ENCODE measurements around the gene TEX51. TPM values are rescaled to one million over a fixed set of nuclear protein-coding genes. Genes with fewer than 3 reads are reported as not detected.

TEX51 gene
- total RNA-seq, 1 experiment from 2014 or later, result not detected

DNA sequence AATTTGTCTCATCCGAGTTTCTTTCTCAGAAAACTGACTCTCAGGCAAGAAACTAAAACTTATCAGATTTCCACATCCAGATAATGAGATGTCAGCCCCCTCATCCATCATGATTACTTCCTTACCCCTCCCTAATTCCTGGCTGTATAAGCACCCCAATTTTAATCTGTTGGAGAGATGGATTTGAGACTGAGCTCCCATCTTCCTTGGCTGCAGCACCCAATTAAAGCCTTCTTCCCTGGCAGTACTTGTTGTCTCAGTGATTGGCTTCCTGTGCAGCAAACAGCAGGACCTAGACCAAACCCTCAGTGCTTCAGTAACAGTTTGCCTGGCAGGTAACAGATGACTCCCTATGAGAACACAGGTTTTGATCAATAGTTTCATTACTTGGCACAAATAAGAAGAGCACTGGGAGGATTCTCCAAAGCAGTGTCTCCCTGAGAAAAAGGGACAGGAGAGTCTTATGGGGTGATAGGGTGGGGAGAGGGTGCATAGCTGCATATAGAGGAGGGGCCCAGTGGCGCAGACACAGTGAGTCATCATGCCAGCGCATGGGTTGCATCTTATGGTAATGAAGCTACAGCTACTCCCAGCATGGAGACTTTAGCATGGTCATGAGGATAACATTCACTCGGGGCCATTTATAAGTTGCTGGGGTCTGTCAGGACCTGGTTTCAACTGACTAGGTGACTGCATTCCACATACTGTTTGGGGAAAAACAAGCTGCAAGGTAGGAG, 45.1 kb downstream of the TEX51 start:
- ChIA-PET POLR2A (no interaction called here), RAD21 (ENCODE audit: low non-redundant PET in 1 of 2, low total read pairs in 2 of 2, uncharacterized antibody in 2 of 2, unreplicated experiment in 2 of 2) (no interaction called here), CTCF (no interaction called here)
- no peak overlapping the region for H3K9ac ChIP-seq (ENCODE audit: low read length)
- no peaks in the 10 kb centered on the region for H3K4me1 ChIP-seq (ENCODE audit: control insufficient read depth in 1 of 2, insufficient read depth in 2 of 2, low read length in 2 of 2)
- TF ChIP-seq JUND (IDR thresholded peaks at IDR 0.05), result no peak
- TF ChIP-seq, protein P1, sequence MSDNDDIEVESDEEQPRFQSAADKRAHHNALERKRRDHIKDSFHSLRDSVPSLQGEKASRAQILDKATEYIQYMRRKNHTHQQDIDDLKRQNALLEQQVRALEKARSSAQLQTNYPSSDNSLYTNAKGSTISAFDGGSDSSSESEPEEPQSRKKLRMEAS (IDR thresholded peaks at IDR 0.05), result no peak
- no peak for TF ChIP-seq RAD21 (IDR thresholded peaks at IDR 0.05; ENCODE audit: low read depth)
- no peak for TF ChIP-seq YY1 (IDR thresholded peaks at IDR 0.05; ENCODE audit: extremely low read depth, insufficient replicate concordance, low read depth, low read length)
- H3K36me3 ChIP-seq (ENCODE audit: control insufficient read depth in 1 of 2, insufficient read depth in 2 of 2, low read length in 2 of 2), result no peaks in the 10 kb centered on the region
- ATAC-seq, result no peak
- peaks cover 20% of the 10 kb centered on the region for H3K27me3 ChIP-seq (ENCODE audit: insufficient read depth, low read length)
- BruUV-seq (replicated peaks), result no TSS peak
- H3K4me3 ChIP-seq (replicated peaks in 1 of 2; ENCODE audit: low read depth in 1 of 2, low read length in 2 of 2), result no peak overlapping the region
- no peaks in the 10 kb centered on the region for H3K79me2 ChIP-seq (ENCODE audit: insufficient read depth, low read length)
- no peak overlapping the region for H3K27ac ChIP-seq (ENCODE audit: low read depth, low read length)
- H2AFZ ChIP-seq (ENCODE audit: low read depth, low read length, poor library complexity, severe bottlenecking), result no peak overlapping the region
- no peaks in the 10 kb centered on the region for H4K20me1 ChIP-seq (ENCODE audit: insufficient read depth)
- no peak for DNase-seq (ENCODE audit: low read depth, low spot score)
- H3K4me2 ChIP-seq (ENCODE audit: low read length), result no peak overlapping the region
- H3K9me3 ChIP-seq (ENCODE audit: control insufficient read depth in 1 of 2, insufficient read depth in 1 of 2, low read depth in 1 of 2, low read length in 2 of 2), result peaks cover 6 to 9% of the 10 kb centered on the region in 2 experiments; a peak in 2 of 4 replicates
- H3K9me2 ChIP-seq (ENCODE audit: insufficient read depth), result no peaks in the 10 kb centered on the region
- intact Hi-C loops (cut with micrococcal nuclease), result no loop called here

DNA sequence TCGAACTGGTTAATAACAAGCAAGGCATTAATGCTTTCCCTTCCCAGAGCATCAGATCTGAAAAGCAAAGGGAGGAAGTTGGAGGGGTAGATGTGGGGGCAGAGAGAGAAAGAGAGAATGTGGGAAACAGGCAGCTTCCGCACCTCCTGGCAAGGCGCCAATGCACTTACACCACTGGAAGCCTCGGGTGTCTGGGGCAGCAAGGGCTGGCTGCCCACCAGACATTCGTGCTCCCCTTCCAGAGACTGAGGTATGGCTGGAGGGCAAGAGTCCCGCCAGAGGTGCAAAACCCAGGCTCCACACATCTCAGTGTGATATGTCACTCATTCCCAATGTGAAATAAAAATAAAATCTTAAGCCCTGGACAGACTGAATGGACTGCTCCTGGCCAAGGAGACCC, 46.4 kb downstream of the TEX51 start:
- no TSS peak for BruUV-seq (replicated peaks)
- TF ChIP-seq RAD21 (IDR thresholded peaks at IDR 0.05; ENCODE audit: low read depth) (no peak), JUND (IDR thresholded peaks at IDR 0.05) (no peak), SRF (IDR thresholded peaks at IDR 0.05; ENCODE audit: low read depth) (no peak), POLR2A (IDR thresholded peaks at IDR 0.05; ENCODE audit: borderline replicate concordance, extremely low read depth, insufficient read depth, insufficient read length) (no peak), EZH2phosphoT487 (IDR thresholded peaks at IDR 0.05; ENCODE audit: borderline replicate concordance) (no peak), ZFX (IDR thresholded peaks at IDR 0.05) (no peak), ELF1 (IDR thresholded peaks at IDR 0.05; ENCODE audit: borderline replicate concordance, low read depth) (no peak), EZH2 (IDR thresholded peaks at IDR 0.05) (no peak), POLR2AphosphoS5 (IDR thresholded peaks at IDR 0.05; ENCODE audit: low read depth, low read length) (no peak), EGR1 (IDR thresholded peaks at IDR 0.05; ENCODE audit: low read depth) (no peak), YY1 (IDR thresholded peaks at IDR 0.05; ENCODE audit: extremely low read depth, insufficient replicate concordance, low read depth, low read length) (no peak)
- TF ChIP-seq, protein P2, sequence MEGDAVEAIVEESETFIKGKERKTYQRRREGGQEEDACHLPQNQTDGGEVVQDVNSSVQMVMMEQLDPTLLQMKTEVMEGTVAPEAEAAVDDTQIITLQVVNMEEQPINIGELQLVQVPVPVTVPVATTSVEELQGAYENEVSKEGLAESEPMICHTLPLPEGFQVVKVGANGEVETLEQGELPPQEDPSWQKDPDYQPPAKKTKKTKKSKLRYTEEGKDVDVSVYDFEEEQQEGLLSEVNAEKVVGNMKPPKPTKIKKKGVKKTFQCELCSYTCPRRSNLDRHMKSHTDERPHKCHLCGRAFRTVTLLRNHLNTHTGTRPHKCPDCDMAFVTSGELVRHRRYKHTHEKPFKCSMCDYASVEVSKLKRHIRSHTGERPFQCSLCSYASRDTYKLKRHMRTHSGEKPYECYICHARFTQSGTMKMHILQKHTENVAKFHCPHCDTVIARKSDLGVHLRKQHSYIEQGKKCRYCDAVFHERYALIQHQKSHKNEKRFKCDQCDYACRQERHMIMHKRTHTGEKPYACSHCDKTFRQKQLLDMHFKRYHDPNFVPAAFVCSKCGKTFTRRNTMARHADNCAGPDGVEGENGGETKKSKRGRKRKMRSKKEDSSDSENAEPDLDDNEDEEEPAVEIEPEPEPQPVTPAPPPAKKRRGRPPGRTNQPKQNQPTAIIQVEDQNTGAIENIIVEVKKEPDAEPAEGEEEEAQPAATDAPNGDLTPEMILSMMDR (IDR thresholded peaks at IDR 0.05 in 2 of 3, conservative IDR thresholded peaks at IDR 0.05 in 1 of 3; ENCODE audit: borderline replicate concordance in 1 of 3, insufficient read depth in 1 of 3, low read depth in 2 of 3, low read length in 2 of 3), result no peak
- TF ChIP-seq, protein P3, sequence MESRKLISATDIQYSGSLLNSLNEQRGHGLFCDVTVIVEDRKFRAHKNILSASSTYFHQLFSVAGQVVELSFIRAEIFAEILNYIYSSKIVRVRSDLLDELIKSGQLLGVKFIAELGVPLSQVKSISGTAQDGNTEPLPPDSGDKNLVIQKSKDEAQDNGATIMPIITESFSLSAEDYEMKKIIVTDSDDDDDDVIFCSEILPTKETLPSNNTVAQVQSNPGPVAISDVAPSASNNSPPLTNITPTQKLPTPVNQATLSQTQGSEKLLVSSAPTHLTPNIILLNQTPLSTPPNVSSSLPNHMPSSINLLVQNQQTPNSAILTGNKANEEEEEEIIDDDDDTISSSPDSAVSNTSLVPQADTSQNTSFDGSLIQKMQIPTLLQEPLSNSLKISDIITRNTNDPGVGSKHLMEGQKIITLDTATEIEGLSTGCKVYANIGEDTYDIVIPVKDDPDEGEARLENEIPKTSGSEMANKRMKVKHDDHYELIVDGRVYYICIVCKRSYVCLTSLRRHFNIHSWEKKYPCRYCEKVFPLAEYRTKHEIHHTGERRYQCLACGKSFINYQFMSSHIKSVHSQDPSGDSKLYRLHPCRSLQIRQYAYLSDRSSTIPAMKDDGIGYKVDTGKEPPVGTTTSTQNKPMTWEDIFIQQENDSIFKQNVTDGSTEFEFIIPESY (IDR thresholded peaks at IDR 0.05; ENCODE audit: extremely low read depth, insufficient replicate concordance, low read length), result no peak

More for the DNA sequence above, 46.4 kb downstream of the TEX51 start:
- RAD21 ChIA-PET (ENCODE audit: low non-redundant PET in 1 of 2, low total read pairs in 2 of 2, uncharacterized antibody in 2 of 2, unreplicated experiment in 2 of 2), result no interaction called here
- peaks cover 6 to 9% of the 10 kb centered on the region in 2 experiments; a peak in 2 of 4 replicates for H3K9me3 ChIP-seq (ENCODE audit: control insufficient read depth in 1 of 2, insufficient read depth in 1 of 2, low read depth in 1 of 2, low read length in 2 of 2)
- H3K79me2 ChIP-seq (ENCODE audit: insufficient read depth, low read length), result no peaks in the 10 kb centered on the region
- intact Hi-C loops (cut with micrococcal nuclease), result no loop called here
- DNase-seq (ENCODE audit: low read depth, low spot score), result no peak
- no peak for ATAC-seq
- no peak overlapping the region for H3K9ac ChIP-seq (ENCODE audit: low read length)
- no peaks in the 10 kb centered on the region for H3K36me3 ChIP-seq (ENCODE audit: control insufficient read depth in 1 of 2, insufficient read depth in 2 of 2, low read length in 2 of 2)
- POLR2A ChIA-PET, result no interaction called here
- no peaks in the 10 kb centered on the region for H4K20me1 ChIP-seq (ENCODE audit: insufficient read depth)
- H3K27me3 ChIP-seq (ENCODE audit: insufficient read depth, low read length), result peaks cover 17% of the 10 kb centered on the region; the same call in 1 of the 2 replicates
- H3K4me1 ChIP-seq (ENCODE audit: control insufficient read depth in 1 of 2, insufficient read depth in 2 of 2, low read length in 2 of 2), result no peaks in the 10 kb centered on the region
- no peak overlapping the region for H3K4me3 ChIP-seq (replicated peaks in 1 of 2; ENCODE audit: low read depth in 1 of 2, low read length in 2 of 2)
- CTCF ChIA-PET, result no interaction called here
- no peaks in the 10 kb centered on the region for H3K9me2 ChIP-seq (ENCODE audit: insufficient read depth)
- no peak overlapping the region for H3K4me2 ChIP-seq (ENCODE audit: low read length)
- no peak overlapping the region for H3K27ac ChIP-seq (ENCODE audit: low read depth, low read length)
- no peak overlapping the region for H2AFZ ChIP-seq (ENCODE audit: low read depth, low read length, poor library complexity, severe bottlenecking)

Measured in HCT116 (cell line).